Pericardium fibroblast (primary cell): ENCODE results near the gene LCE2D. TPM values are rescaled to one million over a fixed set of nuclear protein-coding genes. Genes with fewer than 3 reads are reported as not detected.

Experiments used
- total RNA-seq: library from RNA; depleted of rRNA; stranded (reverse); fragments of >200 nt; gene quantifications from 2 replicates; pipeline ENCODE4 v1.2.3, GENCODE V29; 2015

Gene LCE2D
- total RNA-seq: not detected in 2 replicates

GRCh38 chr1:152663098-152663497 is at the start of gene LCE2D:
LCE2D (plus strand) TSS chr1:152663380; CDS start chr1:152664106, 726 bp downstream.

DNA sequence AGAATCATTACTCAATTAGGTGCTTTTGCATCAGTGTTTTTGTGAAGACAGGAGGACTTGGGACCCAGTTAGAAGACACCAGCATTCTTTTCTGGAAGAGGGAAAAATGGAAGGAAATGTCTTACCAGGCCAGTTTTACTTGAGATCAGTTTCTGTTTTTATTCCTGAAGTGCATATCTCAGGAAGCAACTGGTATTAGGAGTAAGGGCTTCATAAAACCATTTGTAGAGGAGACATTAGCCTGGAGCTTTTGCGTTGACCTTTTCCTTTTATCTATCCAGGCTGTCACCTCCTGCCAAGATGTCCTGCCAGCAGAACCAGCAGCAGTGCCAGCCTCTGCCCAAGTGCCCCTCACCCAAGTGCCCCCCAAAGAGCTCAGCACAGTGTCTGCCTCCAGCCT is 49.7 kb upstream of the LCE2D start, which contains the start of gene LCE3B:
Gene LCE3B (plus strand): TSS at position 301 of the 400 bp plus-strand sequence. CDS start 0 bp downstream, at position 301.

GRCh38 chr1:152622803-152623202 is 40.4 kb upstream of the LCE2D start, which contains the start of gene LCE3A:
LCE3A (minus strand) TSS chr1:152623103; CDS start chr1:152623103, 0 bp downstream.

DNA sequence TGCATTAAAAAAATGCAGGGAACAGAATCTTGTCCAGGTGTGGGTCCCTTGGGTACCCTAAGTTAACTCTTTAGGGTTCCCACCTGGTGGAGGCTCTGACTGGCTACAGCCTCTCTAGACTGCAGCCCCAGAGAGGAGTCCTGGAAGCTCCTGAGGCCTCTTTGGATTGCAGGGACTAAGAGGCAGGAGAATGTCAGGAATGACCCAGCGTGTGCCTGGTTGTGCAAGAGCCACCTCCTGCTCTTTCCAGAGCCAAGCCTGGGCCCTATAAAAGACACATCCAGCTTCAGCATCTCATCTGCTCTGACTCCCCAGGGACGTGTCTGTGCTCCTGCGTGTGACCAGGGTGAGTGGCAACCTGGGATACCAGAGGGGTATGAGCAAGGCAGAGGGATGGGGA is 11.8 kb downstream of the LCE2D start, which contains the start of gene LCE2C:
Gene LCE2C (plus strand): TSS at position 297 of the 400 bp plus-strand sequence. CDS start 737 bp downstream, outside the sequence.

GRCh38 chr1:152685823-152686222 is 22.6 kb downstream of the LCE2D start, which contains the start of gene LCE2B:
LCE2B (plus strand) TSS chr1:152686123; CDS start chr1:152686844, 721 bp downstream.

GRCh38 chr1:152697701-152698600 is 34.8 kb downstream of the LCE2D start, which contains the start of gene LCE2A:
LCE2A (plus strand) TSS chr1:152698345; CDS start chr1:152698902, 557 bp downstream.

GRCh38 chr1:152707860-152708259 is 44.7 kb downstream of the LCE2D start, which contains the start of gene LCE4A:
LCE4A (plus strand) TSS chr1:152708160; CDS start chr1:152709076, 916 bp downstream.

Other genes starting within 250 kb of the LCE2D start
- gene CRNN, start 249.1 kb upstream of the LCE2D start, total RNA-seq: not detected in 2 replicates
- not detected in 2 replicates for gene LCE5A, start 152.6 kb upstream of the LCE2D start, total RNA-seq
- gene CRCT1, start 148.9 kb upstream of the LCE2D start, total RNA-seq: not detected in 2 replicates
- gene LCE3E, start 96.6 kb upstream of the LCE2D start, total RNA-seq: not detected in 2 replicates
- gene LCE3D, start 82.9 kb upstream of the LCE2D start, total RNA-seq: not detected in 2 replicates
- not detected in 2 replicates for gene LCE3C, start 63.1 kb upstream of the LCE2D start, total RNA-seq
- not detected in 2 replicates for gene LCE3B, start 49.6 kb upstream of the LCE2D start, total RNA-seq
- gene LCE3A, start 40.3 kb upstream of the LCE2D start, total RNA-seq: not detected in 2 replicates
- gene LCE2C, start 11.9 kb downstream of the LCE2D start, total RNA-seq: not detected in 2 replicates
- gene LCE2B, start 22.7 kb downstream of the LCE2D start, total RNA-seq: not detected in 2 replicates
- not detected in 2 replicates for gene LCE2A, start 35.0 kb downstream of the LCE2D start, total RNA-seq
- gene LCE4A, start 44.8 kb downstream of the LCE2D start, total RNA-seq: not detected in 2 replicates
- gene KPRP, start 94.6 kb downstream of the LCE2D start, total RNA-seq: not detected in 2 replicates
- not detected in 2 replicates for gene LCE1F, start 111.8 kb downstream of the LCE2D start, total RNA-seq
- gene LCE1E, start 122.9 kb downstream of the LCE2D start, total RNA-seq: not detected in 2 replicates
- not detected in 2 replicates for gene LCE1D, start 133.3 kb downstream of the LCE2D start, total RNA-seq
- not detected in 2 replicates for gene LCE1C, start 143.3 kb downstream of the LCE2D start, total RNA-seq
- not detected in 2 replicates for gene LCE1B, start 148.6 kb downstream of the LCE2D start, total RNA-seq
- gene LCE1A, start 164.1 kb downstream of the LCE2D start, total RNA-seq: not detected in 2 replicates
- gene LCE6A, start 179.5 kb downstream of the LCE2D start, total RNA-seq: not detected in 2 replicates
- not detected in 2 replicates for gene LCE7A, start 196.6 kb downstream of the LCE2D start, total RNA-seq
- gene SMCP, start 214.9 kb downstream of the LCE2D start, total RNA-seq: not detected in 2 replicates
- gene IVL, start 245.2 kb downstream of the LCE2D start, total RNA-seq: not detected in 2 replicates